K562 (cell line): ENCODE data around the gene KCNH2. TPM values are rescaled to one million over a fixed set of nuclear protein-coding genes. Genes with fewer than 3 reads are reported as not detected.

Experiments used
- EZH2 ChIP-seq: IDR thresholded peaks from 2 replicates; pipeline ENCODE4 v1.6.1; 2012; ENCODE audit warnings: low read depth, mild to moderate bottlenecking, inconsistent platforms, low read length, borderline replicate concordance
- GABPB1 ChIP-seq: sonication (generic); formaldehyde crosslinking; IDR thresholded peaks from 2 replicates; pipeline ENCODE4 v1.8.0; 2022; ENCODE audit warnings: mild to moderate bottlenecking, missing genetic modification reagents
- HIVEP1 ChIP-seq: fragments of 250-450 bp; sonication (Bioruptor Pico); IDR thresholded peaks from 2 replicates; pipeline ENCODE4 v1.4.0; 2020; ENCODE audit warnings: mild to moderate bottlenecking
- KHSRP ChIP-seq: fragments of 450-650 bp; IDR thresholded peaks from 2 replicates; pipeline ENCODE4 v1.6.1; 2017
- MTA1 ChIP-seq: fragments of 450-650 bp; IDR thresholded peaks from 2 replicates; pipeline ENCODE4 v1.6.1; 2017; ENCODE audit warnings: borderline replicate concordance
- PHF8 ChIP-seq: fragments of 200-600 bp; sonication (generic); IDR thresholded peaks from 2 replicates; pipeline ENCODE4 v1.6.1; 2012; ENCODE audit warnings: mixed run types, mild to moderate bottlenecking, inconsistent platforms, low read length, moderate library complexity, borderline replicate concordance
- RBM15 ChIP-seq: fragments of 200-400 bp; formaldehyde crosslinking; IDR thresholded peaks from 2 replicates; pipeline ENCODE4 v1.6.1; 2018; ENCODE audit warnings: mild to moderate bottlenecking, low read length, moderate library complexity; ENCODE audit not compliant: insufficient read depth
- TCF7L2 ChIP-seq: fragments of 150-350 bp; IDR thresholded peaks from 2 replicates; pipeline ENCODE4 v1.6.1; 2016; ENCODE audit warnings: low read depth, mild to moderate bottlenecking, low read length, moderate library complexity
- ZC3H8 ChIP-seq: fragments of 450-650 bp; IDR thresholded peaks from 2 replicates; pipeline ENCODE4 v1.6.1; 2017
- ZNF583 ChIP-seq: fragments of 250-450 bp; sonication (Bioruptor Pico); IDR thresholded peaks from 2 replicates; pipeline ENCODE4 v1.4.0; 2020
- polyA plus RNA-seq, 8 experiments: library from polyadenylated mRNA; depleted of rRNA in 4 of 8; stranded (reverse) in 5 of 8; unstranded in 3 of 8; fragments of >200 nt; fragmentation: Nextera tagmentation in 2 of 8; fragmentation: Illumina TruSeq in 1 of 8; extraction: Ambion mirVana in 2 of 8; extraction: Trizol in 1 of 8; gene quantifications; 2 replicates each; pipeline versions ENCODE4 v1.2.1 to v1.2.3, GENCODE V29; 2011 to 2014; ENCODE audit warnings: inconsistent platforms in 1 of 8, missing spikeins in 1 of 8
- total RNA-seq, 7 experiments: library from RNA; depleted of rRNA in 6 of 7; stranded (reverse); fragments of >200 nt in 6 of 7; fragmentation: Illumina TruSeq in 2 of 7; extraction: Trizol in 2 of 7; gene quantifications; 2 replicates each; pipeline versions ENCODE4 v1.2.1 to v1.2.3, GENCODE V29; 2011 to 2021; ENCODE audit warnings: low replicate concordance in 1 of 7
- TF ChIP-seq, protein P1 (sequence below), 2 experiments: fragments of 450-650 bp; IDR thresholded peaks; 2 replicates each; pipeline ENCODE4 v1.6.1; 2016; ENCODE audit warnings: mild to moderate bottlenecking in 2 of 2, borderline replicate concordance in 1 of 2, low read depth in 1 of 2, moderate library complexity in 1 of 2
- TF ChIP-seq, protein P2 (sequence below): sonication (generic); formaldehyde crosslinking; IDR thresholded peaks from 2 replicates; pipeline ENCODE4 v1.8.0; 2022; ENCODE audit warnings: mild to moderate bottlenecking, missing genetic modification reagents
- TF ChIP-seq, protein P3 (sequence below): fragments of 250-450 bp; sonication (Bioruptor Pico); IDR thresholded peaks from 2 replicates; pipeline ENCODE4 v1.5.0; 2020; ENCODE audit warnings: mild to moderate bottlenecking

Gene KCNH2
- total and polyA plus RNA-seq, 9 of the 15 experiments (the other 6 are each of a cell fraction or from before 2014, with no cell fraction given): 18.1 to 368 (median 218) TPM

DNA sequence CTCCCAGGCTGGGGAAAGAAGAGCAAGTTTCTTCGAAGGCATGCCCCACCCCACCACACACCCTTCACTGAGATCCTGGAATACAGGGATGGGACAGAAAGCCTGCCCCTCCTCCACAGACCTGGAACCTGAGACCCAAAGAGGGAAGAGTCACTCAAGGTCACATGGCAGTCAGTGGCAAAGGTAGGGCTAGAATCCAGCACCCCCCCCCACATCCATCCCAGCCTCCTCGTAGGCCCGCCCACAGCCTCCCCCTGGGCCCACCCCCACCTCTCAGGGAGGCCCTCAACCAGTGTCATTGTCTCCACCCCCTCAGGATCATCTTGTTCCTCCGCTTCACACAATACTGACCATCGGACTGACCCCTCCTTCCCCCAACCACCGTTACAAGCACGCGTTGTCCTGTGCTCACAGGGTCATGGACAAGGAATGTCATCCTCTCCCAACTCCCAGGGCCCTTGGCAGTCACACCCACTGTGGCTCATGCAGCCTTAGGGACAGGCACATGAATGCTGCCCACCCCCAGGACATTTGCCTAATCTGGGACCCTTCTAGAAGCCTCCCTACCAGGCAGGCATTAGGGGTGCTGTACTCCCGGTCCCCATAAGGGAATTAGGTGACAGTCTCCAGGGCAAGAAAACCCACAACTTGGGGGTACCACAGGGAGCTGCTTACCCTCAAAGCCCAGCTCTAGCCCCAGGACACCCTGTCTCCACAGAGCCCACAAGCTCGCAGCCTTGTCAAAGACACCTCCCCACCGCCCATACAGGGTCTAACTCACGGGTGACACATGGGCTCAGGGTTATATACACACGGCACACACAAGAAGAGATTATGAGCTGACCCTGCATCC is 1.4 kb downstream of the KCNH2 start (continued):
- TF ChIP-seq, protein P1, sequence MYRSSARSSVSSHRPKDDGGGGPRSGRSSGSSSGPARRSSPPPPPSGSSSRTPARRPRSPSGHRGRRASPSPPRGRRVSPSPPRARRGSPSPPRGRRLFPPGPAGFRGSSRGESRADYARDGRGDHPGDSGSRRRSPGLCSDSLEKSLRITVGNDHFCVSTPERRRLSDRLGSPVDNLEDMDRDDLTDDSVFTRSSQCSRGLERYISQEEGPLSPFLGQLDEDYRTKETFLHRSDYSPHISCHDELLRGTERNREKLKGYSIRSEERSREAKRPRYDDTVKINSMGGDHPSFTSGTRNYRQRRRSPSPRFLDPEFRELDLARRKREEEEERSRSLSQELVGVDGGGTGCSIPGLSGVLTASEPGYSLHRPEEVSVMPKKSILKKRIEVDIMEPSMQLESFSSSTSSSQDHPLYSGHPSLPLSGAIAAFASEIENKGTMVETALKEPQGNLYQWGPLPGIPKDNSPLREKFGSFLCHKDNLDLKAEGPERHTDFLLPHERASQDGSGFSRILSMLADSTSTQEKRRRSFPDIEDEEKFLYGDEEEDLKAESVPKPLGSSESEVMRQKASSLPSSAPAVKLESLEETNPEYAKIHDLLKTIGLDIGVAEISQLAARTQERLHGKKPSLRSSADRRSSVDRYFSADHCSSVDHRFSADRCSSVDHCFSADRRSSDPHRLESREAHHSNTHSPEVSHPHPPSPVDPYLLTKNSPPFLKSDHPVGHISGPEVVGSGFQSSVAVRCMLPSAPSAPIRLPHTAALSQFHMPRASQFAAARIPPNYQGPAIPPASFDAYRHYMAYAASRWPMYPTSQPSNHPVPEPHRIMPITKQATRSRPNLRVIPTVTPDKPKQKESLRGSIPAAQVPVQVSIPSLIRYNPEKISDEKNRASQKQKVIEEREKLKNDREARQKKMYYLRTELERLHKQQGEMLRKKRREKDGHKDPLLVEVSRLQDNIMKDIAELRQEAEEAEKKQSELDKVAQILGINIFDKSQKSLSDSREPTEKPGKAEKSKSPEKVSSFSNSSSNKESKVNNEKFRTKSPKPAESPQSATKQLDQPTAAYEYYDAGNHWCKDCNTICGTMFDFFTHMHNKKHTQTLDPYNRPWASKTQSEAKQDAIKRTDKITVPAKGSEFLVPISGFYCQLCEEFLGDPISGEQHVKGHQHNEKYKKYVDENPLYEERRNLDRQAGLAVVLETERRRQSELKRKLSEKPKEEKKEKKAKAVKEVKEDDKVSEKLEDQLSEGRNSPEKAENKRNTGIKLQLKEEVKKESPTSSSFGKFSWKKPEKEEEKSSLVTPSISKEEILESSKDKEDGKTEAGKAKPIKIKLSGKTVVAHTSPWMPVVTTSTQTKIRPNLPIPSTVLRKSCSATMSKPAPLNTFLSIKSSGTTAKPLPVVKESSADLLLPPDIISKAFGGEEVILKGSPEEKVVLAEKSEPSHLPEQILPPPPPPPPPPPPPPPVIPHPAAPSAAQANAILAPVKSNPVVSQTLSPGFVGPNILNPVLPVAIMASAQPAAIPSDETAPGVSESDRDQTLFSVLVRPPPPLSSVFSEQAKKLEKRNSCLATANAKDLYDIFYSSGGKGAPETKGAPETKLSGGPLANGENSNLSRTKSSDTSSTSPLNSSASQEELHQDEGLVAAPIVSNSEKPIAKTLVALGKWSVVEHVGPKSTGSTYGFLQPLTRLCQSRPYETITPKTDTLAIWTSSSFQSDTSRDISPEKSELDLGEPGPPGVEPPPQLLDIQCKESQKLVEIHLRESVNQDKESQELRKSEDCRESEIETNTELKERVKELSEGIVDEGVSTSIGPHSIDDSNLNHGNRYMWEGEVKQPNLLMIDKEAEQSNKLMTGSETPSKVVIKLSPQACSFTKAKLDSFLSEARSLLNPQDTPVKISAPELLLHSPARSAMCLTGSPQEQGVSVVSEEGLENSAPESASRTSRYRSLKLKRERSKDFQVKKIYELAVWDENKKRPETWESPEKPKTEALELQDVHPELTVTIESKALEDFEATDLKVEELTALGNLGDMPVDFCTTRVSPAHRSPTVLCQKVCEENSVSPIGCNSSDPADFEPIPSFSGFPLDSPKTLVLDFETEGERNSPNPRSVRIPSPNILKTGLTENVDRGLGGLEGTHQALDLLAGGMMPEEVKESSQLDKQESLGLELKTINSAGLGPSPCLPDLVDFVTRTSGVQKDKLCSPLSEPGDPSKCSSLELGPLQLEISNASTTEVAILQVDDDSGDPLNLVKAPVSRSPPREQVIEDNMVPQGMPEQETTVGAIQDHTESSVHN (IDR thresholded peaks at IDR 0.05; ENCODE audit: borderline replicate concordance in 1 of 2, low read depth in 1 of 2): no peak
- TF ChIP-seq HIVEP1 (CRISPR knock-in tag): no peak
- no peak for TF ChIP-seq TCF7L2
- no peak for TF ChIP-seq GABPB1 (CRISPR knock-in tag)
- TF ChIP-seq ZC3H8: no peak
- TF ChIP-seq, protein P2, sequence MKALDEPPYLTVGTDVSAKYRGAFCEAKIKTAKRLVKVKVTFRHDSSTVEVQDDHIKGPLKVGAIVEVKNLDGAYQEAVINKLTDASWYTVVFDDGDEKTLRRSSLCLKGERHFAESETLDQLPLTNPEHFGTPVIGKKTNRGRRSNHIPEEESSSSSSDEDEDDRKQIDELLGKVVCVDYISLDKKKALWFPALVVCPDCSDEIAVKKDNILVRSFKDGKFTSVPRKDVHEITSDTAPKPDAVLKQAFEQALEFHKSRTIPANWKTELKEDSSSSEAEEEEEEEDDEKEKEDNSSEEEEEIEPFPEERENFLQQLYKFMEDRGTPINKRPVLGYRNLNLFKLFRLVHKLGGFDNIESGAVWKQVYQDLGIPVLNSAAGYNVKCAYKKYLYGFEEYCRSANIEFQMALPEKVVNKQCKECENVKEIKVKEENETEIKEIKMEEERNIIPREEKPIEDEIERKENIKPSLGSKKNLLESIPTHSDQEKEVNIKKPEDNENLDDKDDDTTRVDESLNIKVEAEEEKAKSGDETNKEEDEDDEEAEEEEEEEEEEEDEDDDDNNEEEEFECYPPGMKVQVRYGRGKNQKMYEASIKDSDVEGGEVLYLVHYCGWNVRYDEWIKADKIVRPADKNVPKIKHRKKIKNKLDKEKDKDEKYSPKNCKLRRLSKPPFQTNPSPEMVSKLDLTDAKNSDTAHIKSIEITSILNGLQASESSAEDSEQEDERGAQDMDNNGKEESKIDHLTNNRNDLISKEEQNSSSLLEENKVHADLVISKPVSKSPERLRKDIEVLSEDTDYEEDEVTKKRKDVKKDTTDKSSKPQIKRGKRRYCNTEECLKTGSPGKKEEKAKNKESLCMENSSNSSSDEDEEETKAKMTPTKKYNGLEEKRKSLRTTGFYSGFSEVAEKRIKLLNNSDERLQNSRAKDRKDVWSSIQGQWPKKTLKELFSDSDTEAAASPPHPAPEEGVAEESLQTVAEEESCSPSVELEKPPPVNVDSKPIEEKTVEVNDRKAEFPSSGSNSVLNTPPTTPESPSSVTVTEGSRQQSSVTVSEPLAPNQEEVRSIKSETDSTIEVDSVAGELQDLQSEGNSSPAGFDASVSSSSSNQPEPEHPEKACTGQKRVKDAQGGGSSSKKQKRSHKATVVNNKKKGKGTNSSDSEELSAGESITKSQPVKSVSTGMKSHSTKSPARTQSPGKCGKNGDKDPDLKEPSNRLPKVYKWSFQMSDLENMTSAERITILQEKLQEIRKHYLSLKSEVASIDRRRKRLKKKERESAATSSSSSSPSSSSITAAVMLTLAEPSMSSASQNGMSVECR (CRISPR knock-in tag): peak; percentile 21; the same call in 1 of the 2 replicates
- TF ChIP-seq ZNF583 (CRISPR knock-in tag): no peak
- TF ChIP-seq, protein P3, sequence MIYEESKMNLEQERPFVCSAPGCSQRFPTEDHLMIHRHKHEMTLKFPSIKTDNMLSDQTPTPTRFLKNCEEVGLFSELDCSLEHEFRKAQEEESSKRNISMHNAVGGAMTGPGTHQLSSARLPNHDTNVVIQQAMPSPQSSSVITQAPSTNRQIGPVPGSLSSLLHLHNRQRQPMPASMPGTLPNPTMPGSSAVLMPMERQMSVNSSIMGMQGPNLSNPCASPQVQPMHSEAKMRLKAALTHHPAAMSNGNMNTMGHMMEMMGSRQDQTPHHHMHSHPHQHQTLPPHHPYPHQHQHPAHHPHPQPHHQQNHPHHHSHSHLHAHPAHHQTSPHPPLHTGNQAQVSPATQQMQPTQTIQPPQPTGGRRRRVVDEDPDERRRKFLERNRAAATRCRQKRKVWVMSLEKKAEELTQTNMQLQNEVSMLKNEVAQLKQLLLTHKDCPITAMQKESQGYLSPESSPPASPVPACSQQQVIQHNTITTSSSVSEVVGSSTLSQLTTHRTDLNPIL: no peak
- TF ChIP-seq RBM15: no peak
- no peak for TF ChIP-seq KHSRP
- no peak for TF ChIP-seq PHF8
- no peak for TF ChIP-seq MTA1
- no peak for TF ChIP-seq EZH2
